Suppressor macrophage (primary cell): ENCODE results near the gene SEPTIN5.
"Not testable (repeated sequence)": the region's sequence is repeated elsewhere in the genome, so short reads cannot be mapped to it uniquely, and the experiment has no call there.

ENCODE experiments used
- DNase-seq, 4 experiments: peaks; one replicate each; pipeline ENCODE4 v3.0.0-alpha.2; 2020 to 2022

The SEPTIN5 gene

GRCh38 chr22:19680911-19681862, 33.1 kb upstream of the SEPTIN5 start:
- no peak for DNase-seq

- no peak for DNase-seq
Observed at GRCh38 chr22:19681863-19682245, 32.4 kb upstream of the SEPTIN5 start.

GRCh38 chr22:19686946-19687345, 27.4 kb upstream of the SEPTIN5 start:
- no peak for DNase-seq

DNA sequence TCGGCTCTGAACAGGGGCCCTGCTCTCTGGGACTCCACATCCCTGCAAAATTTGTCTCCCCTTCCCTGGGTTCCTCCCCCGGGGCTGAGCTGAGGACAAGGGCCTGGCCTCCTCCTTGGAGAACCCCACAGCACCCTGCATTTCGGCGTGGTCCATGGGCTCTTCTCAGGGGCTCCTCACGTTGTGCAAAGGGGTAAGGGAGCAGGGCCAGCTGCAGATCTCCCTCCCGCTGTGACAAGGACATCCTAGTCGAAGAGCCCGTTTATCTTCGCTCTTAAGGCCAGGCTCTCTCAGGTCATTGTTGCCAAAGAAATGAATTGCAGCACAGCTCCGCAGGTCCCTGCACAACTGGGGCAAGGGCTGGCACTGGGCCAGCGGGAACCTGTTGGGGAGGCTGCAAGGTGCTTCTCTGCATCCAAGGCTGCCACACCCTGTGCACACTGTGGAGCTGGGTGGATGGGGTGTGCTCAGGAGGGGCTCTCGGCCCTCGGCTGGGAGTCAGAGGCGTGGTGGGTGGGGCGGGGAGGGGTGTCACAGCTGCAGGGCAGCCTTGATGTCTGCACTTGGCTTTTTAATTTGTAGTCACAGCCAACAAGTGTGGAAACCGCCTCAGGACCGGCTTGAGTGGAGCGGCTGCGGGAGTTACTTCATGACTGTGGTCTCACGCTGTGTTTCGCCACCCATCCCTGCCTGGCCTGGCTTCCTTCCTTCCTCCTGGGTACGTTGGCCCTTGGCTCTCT, 26.6 kb upstream of the SEPTIN5 start:
- DNase-seq: peak; percentile 45 to 74 (median 66)

DNA sequence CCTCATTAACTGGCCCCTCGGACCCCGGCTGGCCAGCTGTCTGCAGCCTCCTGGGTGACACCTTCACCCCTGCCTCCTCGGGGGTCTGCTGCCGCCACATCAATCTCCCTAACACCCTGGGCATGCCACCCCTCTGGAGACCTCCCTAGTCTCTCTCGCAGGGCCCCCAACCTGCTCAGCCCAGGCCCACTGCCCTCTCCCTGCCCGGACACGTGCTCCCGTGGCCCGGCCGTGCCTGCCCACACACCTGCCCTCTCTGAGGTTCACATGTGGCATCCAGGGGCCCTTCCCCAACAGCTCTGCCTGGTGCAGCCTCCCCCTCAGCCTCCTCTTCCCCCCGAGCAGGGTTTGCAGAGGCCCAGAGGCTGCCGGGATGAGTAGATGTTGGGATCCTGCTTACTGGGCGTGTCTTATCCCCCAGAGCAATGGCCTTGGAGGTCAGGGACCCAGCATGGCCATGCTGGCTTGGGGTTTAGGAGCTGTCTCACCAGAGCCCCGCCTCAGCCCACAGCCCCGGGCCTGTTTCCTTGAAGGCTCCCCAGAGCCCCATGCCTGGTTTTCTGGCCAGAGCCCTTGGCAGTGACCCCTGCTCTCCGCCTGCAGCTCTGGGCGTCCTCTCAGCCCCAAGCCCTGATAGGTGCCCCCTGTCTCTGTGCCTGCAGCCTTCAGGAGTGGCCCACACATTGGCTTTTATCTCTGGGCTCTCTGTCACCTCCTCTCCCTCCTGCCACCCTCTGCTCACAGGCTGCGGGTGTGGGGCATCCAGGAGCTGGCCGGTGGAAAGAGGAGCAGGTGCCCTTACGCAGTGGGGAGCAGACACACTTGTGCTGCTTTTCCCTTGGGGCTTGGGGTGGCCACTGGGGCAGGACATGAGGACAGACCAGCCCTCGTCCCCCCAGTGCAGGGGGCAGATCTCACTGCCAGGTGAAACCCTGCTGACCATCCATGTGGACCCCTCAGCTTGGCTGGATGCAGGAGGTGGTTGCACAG, 25.7 kb upstream of the SEPTIN5 start:
- no peak for DNase-seq

DNA sequence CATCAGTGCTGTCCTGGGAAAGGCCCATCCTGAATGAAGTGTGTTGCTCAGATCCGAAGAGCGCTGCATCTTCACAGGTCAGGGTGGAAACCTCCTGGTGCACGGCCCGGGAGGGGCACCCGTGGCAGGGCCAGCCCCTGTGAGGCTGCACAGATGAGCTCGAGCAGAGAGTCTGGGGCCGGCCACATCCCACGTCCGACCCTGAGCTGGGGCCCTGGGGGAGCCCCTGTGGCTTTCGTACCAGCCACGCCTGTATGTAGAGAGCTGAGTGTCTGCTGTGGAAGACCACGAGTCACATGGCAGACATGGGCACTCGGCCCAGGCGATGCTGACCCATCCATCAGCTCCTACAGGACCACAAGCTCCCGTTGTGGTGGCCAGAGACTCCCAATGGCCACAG, 24.9 kb upstream of the SEPTIN5 start:
- no peak for DNase-seq

DNA sequence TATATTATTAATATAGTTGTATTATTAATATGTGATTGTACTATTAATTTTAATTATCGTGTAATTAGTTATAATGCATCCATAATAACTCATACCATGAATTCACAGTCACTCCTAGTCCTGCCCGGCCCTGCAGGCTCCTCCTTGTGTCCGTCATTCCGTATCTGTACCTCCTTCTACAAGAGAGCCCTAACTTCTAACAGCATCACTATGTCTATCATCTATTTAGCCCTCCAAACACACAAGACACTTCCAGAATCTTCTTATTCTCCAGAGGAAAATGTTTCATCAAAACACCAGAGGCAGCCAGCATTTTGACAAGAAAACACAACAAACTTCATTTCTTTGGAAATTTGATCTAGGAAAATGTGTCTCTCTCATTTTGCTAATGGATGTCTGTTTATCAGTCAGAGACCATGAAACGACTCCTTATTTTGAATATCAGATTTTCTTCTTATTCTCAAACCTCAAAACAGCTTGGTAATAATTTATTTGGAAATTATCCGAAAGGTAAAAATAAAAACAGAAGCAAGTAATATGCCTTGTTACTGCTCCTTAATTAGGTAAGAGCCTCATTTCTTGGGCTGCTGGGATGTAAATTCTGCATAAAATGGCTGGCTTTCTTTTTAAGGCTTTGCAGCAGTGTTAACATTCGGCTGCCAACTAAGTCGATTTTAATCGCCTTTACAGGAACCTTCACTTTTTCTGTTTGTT, 23.1 kb upstream of the SEPTIN5 start:
- no peak for DNase-seq

GRCh38 chr22:19691721-19692341, 22.5 kb upstream of the SEPTIN5 start:
- no peak for DNase-seq

- DNase-seq: no peak
Observed at GRCh38 chr22:19693581-19693980, 20.7 kb upstream of the SEPTIN5 start.

- DNase-seq: no peak
Observed at GRCh38 chr22:19693981-19694670, 20.2 kb upstream of the SEPTIN5 start.

GRCh38 chr22:19694696-19695095, 19.6 kb upstream of the SEPTIN5 start:
- no peak for DNase-seq

GRCh38 chr22:19696504-19697276, 17.6 kb upstream of the SEPTIN5 start:
- DNase-seq: no peak

- DNase-seq: not testable (repeated sequence)
Observed at GRCh38 chr22:19697871-19698270, 16.4 kb upstream of the SEPTIN5 start.

- DNase-seq: no peak
Observed at GRCh38 chr22:19700790-19701419, 13.4 kb upstream of the SEPTIN5 start.

DNA sequence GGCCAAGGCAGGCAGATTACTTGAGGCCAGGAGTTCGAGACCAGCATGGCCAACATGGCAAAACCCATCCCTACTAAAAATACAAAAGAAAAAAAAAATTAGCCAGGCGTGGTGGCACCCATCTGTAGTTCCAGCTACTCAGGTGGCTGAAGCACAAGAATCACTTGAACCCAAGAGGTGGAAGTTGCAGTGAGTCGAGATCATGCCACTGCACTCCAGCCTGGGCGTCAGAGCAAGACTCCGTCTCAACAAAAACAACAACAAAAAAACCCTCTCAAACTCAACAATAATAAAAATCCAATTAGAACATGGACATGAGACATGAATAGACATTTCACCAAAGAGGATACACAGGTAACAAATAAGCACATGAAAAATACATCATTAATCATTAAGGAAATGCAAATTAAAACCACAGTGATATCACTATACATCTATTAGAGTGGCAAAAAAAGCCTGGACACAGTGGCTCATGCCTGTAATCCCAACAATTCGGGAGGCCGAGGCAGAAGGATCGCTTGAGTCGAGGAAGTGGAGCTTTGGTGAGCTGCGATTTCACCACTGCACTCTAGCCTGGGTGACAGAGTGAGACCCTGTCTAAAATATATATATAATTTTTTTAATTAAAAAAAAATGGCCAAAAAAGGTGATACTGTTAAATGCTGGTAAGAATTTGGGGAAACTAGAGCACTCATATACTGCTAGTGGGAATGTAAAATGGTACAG, 12.7 kb upstream of the SEPTIN5 start:
- no peak for DNase-seq

DNA sequence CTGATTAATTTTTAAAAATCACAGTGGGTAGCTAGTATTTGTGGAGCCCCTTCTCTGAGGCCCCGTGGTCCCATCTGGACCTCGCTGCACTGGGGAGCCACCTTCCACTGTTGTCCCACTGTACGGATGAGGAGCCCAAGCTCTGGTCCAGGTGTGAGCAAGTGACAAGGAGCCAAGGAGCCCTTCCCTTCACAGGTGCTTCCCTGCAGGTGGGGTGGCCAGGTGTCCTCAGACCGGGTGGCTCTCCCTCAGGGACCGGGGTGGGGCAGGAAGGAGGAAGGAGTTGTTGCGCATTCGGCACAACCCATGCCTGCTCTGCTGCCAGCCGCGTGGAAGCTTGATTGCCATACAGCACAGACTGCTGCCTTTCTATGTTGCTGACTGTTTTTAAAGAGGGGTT, 10.4 kb upstream of the SEPTIN5 start:
- no peak for DNase-seq

GRCh38 chr22:19704355-19705015, 9.8 kb upstream of the SEPTIN5 start:
- DNase-seq: no peak
